Measurements from ENCODE around the gene ATP5F1C.
"Not testable (repeated sequence)": the region's sequence is repeated elsewhere in the genome, so short reads cannot be mapped to it uniquely, and the experiment has no call there.

Gene ATP5F1C

DNA sequence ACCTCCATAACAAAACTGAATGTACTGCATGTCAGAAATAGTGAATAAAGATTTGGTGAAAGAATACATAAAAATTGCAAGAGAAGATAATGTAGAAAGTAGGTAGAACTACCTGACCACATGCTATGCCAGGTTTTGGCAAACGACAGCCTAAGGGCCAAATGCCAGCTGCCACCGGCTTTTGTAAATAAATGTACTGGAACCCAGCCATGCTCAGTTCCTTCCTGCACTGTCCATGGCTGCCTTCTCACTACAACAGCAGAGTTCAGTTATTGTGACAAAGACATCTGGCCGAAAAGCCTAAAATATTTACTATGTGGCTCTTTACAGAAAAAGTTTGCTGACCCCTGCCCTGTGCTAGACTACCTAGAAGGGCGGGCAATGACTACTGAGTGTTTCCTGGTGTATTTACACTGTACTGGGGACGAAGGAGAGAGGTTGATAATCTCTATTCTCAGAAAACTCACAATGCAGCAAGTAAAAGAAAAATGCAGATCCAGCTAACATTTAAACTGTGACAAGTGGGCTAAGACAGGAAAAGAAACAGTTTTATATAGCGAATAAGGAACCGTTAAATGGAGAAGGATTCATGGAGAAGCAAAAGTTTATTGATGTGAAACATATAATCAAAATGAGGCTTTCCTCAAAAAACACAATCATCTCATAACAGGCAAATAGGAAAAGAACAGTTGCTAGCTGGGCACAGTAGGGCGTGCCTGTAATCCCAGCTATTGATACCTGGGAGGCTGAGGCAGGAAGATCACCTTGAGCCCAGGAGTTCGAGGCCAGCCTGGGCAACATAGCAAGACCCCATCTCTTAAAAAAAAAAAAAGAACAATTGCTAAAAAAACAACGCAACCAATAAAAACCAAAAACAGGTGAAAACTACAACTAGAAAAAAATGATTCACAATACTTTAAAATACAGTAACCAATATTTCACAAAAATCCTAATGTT is 13.9 kb upstream of the ATP5F1C start:
- ChIA-PET CTCF (no interaction called here), POLR2A (ENCODE audit: low non-redundant PET) (no interaction called here)
- DNase-seq (ENCODE audit: low spot score) = no peak
- TF ChIP-seq, protein P1, sequence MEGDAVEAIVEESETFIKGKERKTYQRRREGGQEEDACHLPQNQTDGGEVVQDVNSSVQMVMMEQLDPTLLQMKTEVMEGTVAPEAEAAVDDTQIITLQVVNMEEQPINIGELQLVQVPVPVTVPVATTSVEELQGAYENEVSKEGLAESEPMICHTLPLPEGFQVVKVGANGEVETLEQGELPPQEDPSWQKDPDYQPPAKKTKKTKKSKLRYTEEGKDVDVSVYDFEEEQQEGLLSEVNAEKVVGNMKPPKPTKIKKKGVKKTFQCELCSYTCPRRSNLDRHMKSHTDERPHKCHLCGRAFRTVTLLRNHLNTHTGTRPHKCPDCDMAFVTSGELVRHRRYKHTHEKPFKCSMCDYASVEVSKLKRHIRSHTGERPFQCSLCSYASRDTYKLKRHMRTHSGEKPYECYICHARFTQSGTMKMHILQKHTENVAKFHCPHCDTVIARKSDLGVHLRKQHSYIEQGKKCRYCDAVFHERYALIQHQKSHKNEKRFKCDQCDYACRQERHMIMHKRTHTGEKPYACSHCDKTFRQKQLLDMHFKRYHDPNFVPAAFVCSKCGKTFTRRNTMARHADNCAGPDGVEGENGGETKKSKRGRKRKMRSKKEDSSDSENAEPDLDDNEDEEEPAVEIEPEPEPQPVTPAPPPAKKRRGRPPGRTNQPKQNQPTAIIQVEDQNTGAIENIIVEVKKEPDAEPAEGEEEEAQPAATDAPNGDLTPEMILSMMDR (conservative IDR thresholded peaks at IDR 0.05; ENCODE audit: low read depth) = no peak
- no peak overlapping the region for H3K27ac ChIP-seq

DNA sequence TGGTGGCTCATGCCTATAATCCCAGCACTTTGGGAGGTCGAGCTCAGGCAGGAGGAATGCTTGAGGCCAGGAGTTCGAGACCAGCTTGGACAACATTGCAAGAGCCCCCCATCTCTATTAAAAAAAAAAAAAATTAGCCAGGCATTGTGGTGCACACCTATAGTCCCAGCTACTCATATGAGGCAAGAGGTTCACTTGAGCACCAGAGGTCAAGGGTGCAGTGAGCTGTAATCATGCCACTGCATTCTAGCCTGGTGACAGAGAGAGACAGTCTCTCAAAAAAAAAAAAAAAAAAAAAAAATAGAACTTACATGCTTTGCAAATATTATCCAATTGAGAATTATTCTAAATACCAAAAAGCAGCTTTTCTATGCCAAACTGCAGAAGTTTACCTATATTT is 11.2 kb upstream of the ATP5F1C start:
- H3K27ac ChIP-seq = no peak overlapping the region
- no peak for DNase-seq (ENCODE audit: low spot score)
- CTCF ChIA-PET = no interaction called here
- POLR2A ChIA-PET (ENCODE audit: low non-redundant PET) = no interaction called here
- TF ChIP-seq, protein P1 (conservative IDR thresholded peaks at IDR 0.05; ENCODE audit: low read depth) = no peak

DNA sequence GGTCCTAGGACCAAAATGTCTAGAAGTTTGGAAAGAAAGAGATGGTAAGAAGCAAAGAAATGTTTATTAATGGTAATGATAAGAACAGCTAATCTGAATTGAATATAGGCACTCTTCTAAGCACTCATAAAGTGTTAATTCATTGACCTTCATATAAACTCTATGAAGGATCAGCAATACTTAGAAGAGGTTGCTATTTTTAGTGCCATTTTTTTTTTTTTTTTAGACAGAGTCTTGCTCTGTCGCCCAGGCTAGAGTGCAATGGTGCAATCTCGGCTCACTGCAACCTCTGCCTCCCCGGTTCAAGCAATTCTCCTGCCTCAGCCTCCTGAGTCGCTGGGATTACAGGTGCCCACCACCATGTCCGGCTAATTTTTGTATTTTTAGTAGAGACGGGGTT is 5.8 kb upstream of the ATP5F1C start:
- POLR2A ChIA-PET (ENCODE audit: low non-redundant PET); CTCF ChIA-PET; H3K27ac ChIP-seq; DNase-seq (ENCODE audit: low spot score): not testable (repeated sequence)

- no peak for DNase-seq (ENCODE audit: low spot score)
- ChIA-PET POLR2A (ENCODE audit: low non-redundant PET) (no interaction called here), CTCF (no interaction called here)
- H3K27ac ChIP-seq = no peak overlapping the region
- TF ChIP-seq, protein P1 (conservative IDR thresholded peaks at IDR 0.05; ENCODE audit: low read depth) = no peak
These were observed 1.5 kb upstream of the ATP5F1C start for GRCh38 chr10:7786430-7786829.

DNA sequence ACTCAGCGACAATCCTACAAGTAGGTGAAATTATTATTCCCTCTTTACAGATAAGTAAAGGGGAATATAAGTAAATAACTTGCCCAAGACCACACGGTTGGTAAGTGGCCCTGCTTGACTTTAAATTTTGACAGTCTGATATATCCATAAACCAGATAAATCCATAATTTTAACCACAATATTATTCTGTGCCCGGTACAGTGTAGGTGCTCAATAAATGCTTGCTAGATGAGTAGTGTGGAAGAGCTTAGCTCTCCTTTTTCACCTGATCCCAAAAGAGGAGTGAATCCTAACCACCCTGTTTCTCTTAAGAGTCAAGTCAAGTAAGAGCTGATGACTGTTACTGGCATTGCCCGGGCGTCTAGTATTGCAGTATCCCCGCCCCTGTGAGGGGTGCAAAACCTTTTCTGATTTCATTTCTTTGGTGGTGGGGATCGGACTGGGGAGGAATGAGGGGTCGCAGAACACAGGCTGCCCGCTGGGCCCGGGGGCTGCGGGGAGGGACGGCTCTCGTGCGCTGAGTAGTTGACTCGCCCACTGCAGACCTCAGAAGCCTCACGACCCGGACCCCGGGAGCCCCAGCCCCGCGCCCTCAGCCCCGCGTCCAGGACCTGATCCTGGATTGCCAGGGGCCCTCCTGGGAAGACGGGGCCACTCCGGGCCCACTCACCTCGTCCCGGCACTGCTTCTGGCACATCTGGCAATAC is 674 bp upstream of the ATP5F1C start:
- H3K27ac ChIP-seq = peak overlapping the region; percentile 80
- ChIA-PET POLR2A (ENCODE audit: low non-redundant PET) (interaction anchor here (0.6 to 2.7 kb wide), 2 partner anchors 29 to 30 kb away, joined by 4 to 16 read pairs; partner anchors contain the start of gene TAF3), CTCF (no interaction called here)
- TF ChIP-seq, protein P1 (conservative IDR thresholded peaks at IDR 0.05; ENCODE audit: low read depth) = no peak
- peak; percentile 42 for DNase-seq (ENCODE audit: low spot score)

- TF ChIP-seq, protein P1 (conservative IDR thresholded peaks at IDR 0.05; ENCODE audit: low read depth) = no peak
- CTCF ChIA-PET = interaction anchor here (0.7 to 0.8 kb wide), 2 partner anchors 83 to 428 kb away, joined by 3 to 4 read pairs; no protein-coding TSS in a partner anchor
- H3K27ac ChIP-seq = peak overlapping the region; percentile 80
- POLR2A ChIA-PET (ENCODE audit: low non-redundant PET) = interaction anchor here (2.7 kb wide), 1 partner anchor 29 kb away, joined by 16 read pairs; the partner anchor contains the start of gene TAF3
- DNase-seq (ENCODE audit: low spot score) = peak; percentile 38
These were observed 786 bp downstream of the ATP5F1C start for GRCh38 chr10:7788639-7789286.
